ENCODE results near the gene SLFN11. TPM values are rescaled to one million over a fixed set of nuclear protein-coding genes. Genes with fewer than 3 reads are reported as not detected.

Gene SLFN11
- total and polyA plus RNA-seq, 2 of the 4 experiments (the other 2 are of a cell fraction): 29.9 to 144 TPM

- no peak overlapping the region for H3K4me2 ChIP-seq (ENCODE audit: low read depth, low read length)
- no TSS peak for BruUV-seq (replicated peaks)
- POLR2A ChIA-PET (ENCODE audit: unreplicated experiment): no interaction called here
- H4K91ac ChIP-seq (ENCODE audit: insufficient read depth, low read depth, low read length): no peak overlapping the region
- H4K8ac ChIP-seq (ENCODE audit: low read depth in 2 of 2, low read length in 2 of 2): no peak overlapping the region
- no peak overlapping the region for H3K4me3 ChIP-seq (ENCODE audit: insufficient read depth, low read depth, low read length)
- H2AFZ ChIP-seq (replicated peaks; ENCODE audit: low read length, poor library complexity): no peak overlapping the region
- dilution Hi-C loops (cut with HindIII; ENCODE audit: low sequenced_read_pairs, unreplicated experiment): no loop called here
- CTCF ChIA-PET: no interaction called here
- TF ChIP-seq MAFK (IDR thresholded peaks at IDR 0.05; ENCODE audit: low read depth, low read length): no peak
- TF ChIP-seq CTCF (conservative IDR thresholded peaks at IDR 0.05; ENCODE audit: low read depth, low read length): no peak
- TF ChIP-seq POLR2A (IDR thresholded peaks at IDR 0.05; ENCODE audit: low read depth, low read length): no peak
- TF ChIP-seq MAZ (IDR thresholded peaks at IDR 0.05; ENCODE audit: borderline replicate concordance, low read depth, low read length): no peak
- TF ChIP-seq ELK1 (IDR thresholded peaks at IDR 0.05; ENCODE audit: borderline replicate concordance, low read depth, low read length): no peak
- TF ChIP-seq MXI1 (IDR thresholded peaks at IDR 0.05; ENCODE audit: borderline replicate concordance, low read depth, low read length): no peak
- no peak for TF ChIP-seq BHLHE40 (IDR thresholded peaks at IDR 0.05; ENCODE audit: low read depth, low read length)
- TF ChIP-seq CEBPB (IDR thresholded peaks at IDR 0.05; ENCODE audit: low read depth, low read length): no peak
- no peak for TF ChIP-seq RFX5 (IDR thresholded peaks at IDR 0.05; ENCODE audit: low read depth, low read length)
- TF ChIP-seq SMC3 (IDR thresholded peaks at IDR 0.05; ENCODE audit: low read depth, low read length): no peak
- TF ChIP-seq RAD21 (IDR thresholded peaks at IDR 0.05; ENCODE audit: low read length): no peak
- no peak for TF ChIP-seq NFE2L2 (IDR thresholded peaks at IDR 0.05; ENCODE audit: low read depth, low read length)
- TF ChIP-seq CHD1 (IDR thresholded peaks at IDR 0.05; ENCODE audit: low read depth, low read length): no peak
- TF ChIP-seq USF2 (IDR thresholded peaks at IDR 0.05; ENCODE audit: low read depth, low read length): no peak
- no peak overlapping the region for H3K27ac ChIP-seq (ENCODE audit: insufficient read depth, low read length)
- H4K20me1 ChIP-seq (ENCODE audit: insufficient read depth, low read length): no peaks in the 10 kb centered on the region
- intact Hi-C loops (cut with micrococcal nuclease): no loop called here
- H3K27me3 ChIP-seq (ENCODE audit: control insufficient read depth, insufficient read depth, low read length): no peaks in the 10 kb centered on the region
- H2BK20ac ChIP-seq (ENCODE audit: low read depth, low read length): no peak overlapping the region
- no peak overlapping the region for H3K56ac ChIP-seq (ENCODE audit: extremely low read depth, insufficient read depth, low read length)
- no peak overlapping the region for H2BK5ac ChIP-seq (ENCODE audit: low read depth, low read length, poor library complexity, severe bottlenecking)
- no peak overlapping the region for H2BK120ac ChIP-seq (ENCODE audit: low read depth, low read length)
- WGBS, 2 experiments (ENCODE audit: extremely low coverage in 2 of 2, insufficient read length in 1 of 2): no CpG with 5 or more reads among the region's 3 CpGs
- H3K4me1 ChIP-seq (ENCODE audit: control insufficient read depth, insufficient read depth, low read length): no peaks in the 10 kb centered on the region
- H3K23ac ChIP-seq (ENCODE audit: low read depth, low read length): no peak overlapping the region
- in situ Hi-C loops (cut with MboI; ENCODE audit: low sequenced_read_pairs): no loop called here
- H3K4ac ChIP-seq (ENCODE audit: low read depth, low read length): no peak overlapping the region
- H3K9me1 ChIP-seq (ENCODE audit: insufficient read depth, low read length): no peaks in the 10 kb centered on the region
- H4K5ac ChIP-seq (ENCODE audit: low read depth, low read length): no peak overlapping the region
- H3K36me3 ChIP-seq (ENCODE audit: control insufficient read depth, insufficient read depth, low read length): no peaks in the 10 kb centered on the region
- H3K79me1 ChIP-seq (ENCODE audit: low read depth in 1 of 2, low read length in 2 of 2): no peaks in the 10 kb centered on the region
- H3K9ac ChIP-seq (ENCODE audit: low read depth, low read length): no peak overlapping the region
- no peak overlapping the region for H2BK15ac ChIP-seq (ENCODE audit: low read depth, low read length)
- no peak overlapping the region for H2AK9ac ChIP-seq (replicated peaks; ENCODE audit: low read depth, low read length, poor library complexity)
- no peak overlapping the region for H3K14ac ChIP-seq (replicated peaks; ENCODE audit: low read depth, low read length)
- ATAC-seq (ENCODE audit: low read depth) (no peak), DNase-seq (no peak)
- H3K18ac ChIP-seq (ENCODE audit: low read depth, low read length): no peak overlapping the region
- no peaks in the 10 kb centered on the region for H3K9me3 ChIP-seq (ENCODE audit: control insufficient read depth, insufficient read depth, low read length)
- H2AK5ac ChIP-seq (ENCODE audit: low read depth, low read length): no peak overlapping the region
These were observed 4.3 kb upstream of the SLFN11 start for GRCh38 chr17:35377706-35378105.

Measured in IMR-90 (cell line).